Germinal center (tissue), 1 donor: ENCODE data around the gene LRRC36.
"Not testable (repeated sequence)": the region's sequence is repeated elsewhere in the genome, so short reads cannot be mapped to it uniquely, and the experiment has no call there.

Experiments
- DNase-seq: peaks from one replicate; pipeline ENCODE4 v3.0.0; 2012; ENCODE audit warnings: mixed read lengths, low spot score

The LRRC36 gene

GRCh38 chr16:67403976-67404555, 77.5 kb downstream of the LRRC36 start:
- DNase-seq, result no peak

GRCh38 chr16:67404740-67405226, 78.2 kb downstream of the LRRC36 start:
- no peak for DNase-seq

DNA sequence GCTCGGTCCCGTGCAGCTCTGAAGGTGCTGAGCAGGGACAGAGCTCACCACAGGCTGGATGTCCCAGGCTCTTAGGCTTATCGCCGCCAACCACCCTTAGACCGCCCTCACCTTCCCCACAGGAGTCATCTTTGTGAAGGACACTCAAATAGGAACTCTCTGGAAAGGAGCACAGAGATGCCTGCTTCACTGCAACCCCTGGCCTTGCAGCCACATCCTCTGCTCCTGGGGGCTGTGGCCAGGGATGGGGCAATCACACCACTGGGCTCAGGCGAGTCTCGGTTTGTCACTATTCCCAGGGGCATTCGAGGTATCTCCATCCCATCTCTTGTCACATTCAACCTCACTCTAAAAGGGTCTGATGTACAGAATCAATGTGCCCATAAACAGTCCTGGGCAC, 78.7 kb downstream of the LRRC36 start:
- DNase-seq, result no peak

DNA sequence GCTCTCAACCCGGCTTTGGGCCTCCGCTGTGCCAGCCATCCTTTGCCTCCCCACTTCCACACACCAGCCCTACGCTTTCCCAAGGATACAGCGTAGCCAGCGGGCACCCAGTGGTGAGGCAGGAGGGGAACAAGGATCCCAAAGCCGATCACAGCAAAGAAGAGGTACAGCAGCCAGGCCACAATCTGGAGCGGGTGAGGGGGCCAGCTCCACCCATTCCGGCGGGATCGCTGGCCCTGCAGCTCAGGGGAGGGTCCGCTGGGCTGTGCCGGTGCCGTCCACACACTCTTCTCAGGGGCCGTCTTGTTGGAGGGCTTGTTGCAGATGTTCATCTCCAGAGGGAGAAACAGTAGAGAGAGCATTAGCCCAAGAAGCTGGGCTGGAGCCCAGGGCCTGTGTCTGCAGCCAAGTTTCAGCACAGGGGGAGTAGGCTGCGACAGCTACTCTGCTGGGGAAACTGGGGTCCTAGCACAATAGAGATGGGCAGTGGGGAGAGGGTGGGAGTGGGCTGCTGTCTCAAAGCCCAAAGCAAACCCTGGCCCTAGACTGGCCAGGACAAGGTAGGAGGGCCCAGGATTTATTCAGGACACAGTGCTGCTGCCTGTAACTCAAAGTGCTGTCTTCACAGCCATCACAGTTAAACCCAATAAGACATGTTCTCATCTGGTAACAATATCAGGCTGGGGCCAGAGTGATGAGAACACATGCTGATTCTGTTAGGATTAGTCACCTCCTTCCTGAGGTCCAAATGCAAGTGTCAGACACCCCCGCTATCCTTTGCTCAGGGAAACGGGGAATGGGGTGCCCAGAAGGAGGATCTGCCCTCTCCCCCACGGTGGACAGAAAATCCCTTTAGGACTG, 79.7 kb downstream of the LRRC36 start:
- DNase-seq, result no peak

DNA sequence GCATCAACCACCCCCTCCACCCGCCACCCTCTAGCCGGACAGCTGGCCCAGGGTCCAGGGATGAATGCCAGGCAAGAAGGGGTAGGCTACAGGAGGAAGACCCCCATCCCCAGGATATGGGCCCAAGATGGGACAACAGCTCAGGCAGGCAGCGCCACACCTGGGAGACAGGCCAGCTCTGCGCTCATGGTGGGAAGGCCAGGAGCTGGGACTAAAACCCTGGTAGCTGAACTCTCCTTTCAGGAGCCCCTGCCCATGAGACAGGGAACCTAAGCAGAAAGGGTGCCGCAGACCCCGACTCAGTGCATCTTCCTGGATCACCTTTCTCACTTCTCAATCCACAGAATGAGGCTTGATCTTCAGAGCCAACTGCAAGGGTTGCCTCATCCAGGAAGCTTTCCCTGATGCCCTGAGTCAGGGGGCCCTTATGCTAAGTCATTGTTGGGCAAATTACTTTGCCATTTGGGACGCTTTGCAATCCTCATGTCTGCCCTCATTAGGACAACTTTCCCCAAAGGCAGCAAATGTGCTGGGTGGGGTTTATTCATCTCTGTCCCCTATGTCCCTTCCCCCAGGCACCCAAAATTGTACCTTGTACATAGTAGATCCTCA, 80.7 kb downstream of the LRRC36 start:
- DNase-seq, result no peak

DNA sequence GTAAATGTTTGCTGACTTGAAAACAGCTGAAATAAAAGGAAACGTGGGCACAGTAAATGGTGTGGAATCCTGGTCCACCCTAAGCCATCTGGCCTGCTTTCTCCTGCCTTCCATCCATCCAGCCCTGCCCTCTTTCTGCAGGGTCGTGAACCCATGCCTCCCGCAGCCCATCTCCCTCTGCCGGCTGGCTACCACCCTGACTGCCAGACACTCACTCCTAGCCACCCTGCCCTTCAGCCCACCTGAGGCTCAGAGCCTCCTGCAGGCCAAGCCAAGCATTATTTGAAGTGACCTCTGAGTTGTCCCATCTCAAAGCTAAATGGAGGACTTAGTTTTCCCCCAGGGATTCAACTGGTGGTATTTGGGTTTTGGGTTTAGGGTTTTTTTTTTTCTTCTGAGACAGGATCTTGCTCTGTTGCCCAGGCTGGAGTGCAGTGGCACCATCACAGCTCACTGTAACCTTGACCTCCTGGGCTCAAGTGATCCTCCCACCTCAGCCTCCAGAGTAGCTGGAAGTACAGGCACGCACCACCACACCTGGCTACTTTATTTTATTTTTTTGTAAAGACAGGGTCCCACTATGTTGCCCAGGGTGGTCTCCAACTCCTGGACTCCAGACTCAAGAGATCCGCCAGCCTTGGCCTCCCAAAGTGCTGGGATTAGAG, 81.3 kb downstream of the LRRC36 start:
- no peak for DNase-seq

- DNase-seq, result no peak
These were observed 83.0 kb downstream of the LRRC36 start for GRCh38 chr16:67409631-67410030.

- no peak for DNase-seq
These were observed 84.7 kb downstream of the LRRC36 start for GRCh38 chr16:67411339-67411738.

- no peak for DNase-seq
These were observed 85.7 kb downstream of the LRRC36 start for GRCh38 chr16:67412294-67412693.

DNA sequence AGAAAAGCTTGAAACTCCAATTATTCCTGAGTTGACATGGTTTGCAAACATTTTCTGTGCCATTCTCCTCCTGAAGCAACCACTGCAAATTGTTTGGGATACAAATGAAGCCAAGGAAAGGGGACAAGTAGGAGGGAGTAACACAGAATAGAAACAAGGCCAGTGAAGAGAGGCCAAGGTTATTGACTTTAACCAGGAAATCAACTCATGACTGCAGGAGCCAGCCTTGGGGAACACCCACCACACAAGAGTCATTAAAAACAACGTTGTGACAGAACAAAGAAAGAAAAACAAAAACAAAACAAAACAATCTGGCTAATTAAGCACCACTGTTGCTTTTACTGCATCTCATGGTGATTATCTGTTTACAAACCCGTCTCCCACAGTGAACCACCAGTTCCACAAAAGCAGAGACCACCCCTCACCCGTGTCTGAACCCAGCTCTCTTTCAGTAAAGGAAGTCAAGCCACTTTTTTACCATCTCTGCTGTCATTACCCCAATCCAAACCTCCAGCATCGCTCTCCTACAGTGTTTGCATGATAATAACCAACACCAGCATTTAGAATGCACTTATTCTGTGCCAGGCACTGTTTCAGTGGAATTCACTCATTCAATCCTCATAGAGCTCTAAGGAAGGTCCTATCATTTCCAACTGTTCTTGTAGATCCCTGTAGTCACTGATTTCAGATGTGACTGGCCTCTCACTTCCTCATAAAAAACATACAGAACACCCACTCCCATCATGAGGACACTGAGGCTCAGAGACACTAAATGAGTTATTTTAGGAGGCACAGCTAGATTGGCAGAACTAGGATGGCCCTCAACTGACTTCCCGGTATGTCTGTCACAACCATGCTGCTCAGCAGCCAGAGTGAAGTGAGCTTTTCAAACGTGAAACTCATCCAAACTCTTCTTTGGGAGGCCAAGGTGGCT, 87.6 kb downstream of the LRRC36 start:
- no peak for DNase-seq

DNA sequence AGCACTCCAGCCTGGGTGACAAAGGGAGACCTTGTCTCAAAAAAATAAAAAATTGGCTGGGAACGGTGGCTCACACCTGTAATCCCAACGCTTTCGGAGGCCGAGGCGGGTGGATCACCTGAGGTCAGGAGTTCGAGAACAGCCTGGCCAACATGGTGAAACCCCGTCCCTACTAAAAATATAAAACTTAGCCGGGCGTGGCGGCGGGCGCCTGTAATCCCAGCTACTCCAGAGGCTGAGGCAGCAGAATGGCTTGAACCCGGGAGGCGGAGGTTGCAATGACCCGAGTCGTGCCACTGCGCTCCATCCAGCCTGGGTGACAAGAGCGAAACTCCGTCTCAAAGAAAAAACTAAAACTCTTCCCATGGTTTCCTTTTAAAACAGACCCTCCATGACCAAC, 88.8 kb downstream of the LRRC36 start:
- DNase-seq, result not testable (repeated sequence)

- DNase-seq, result peak; percentile 62
These were observed 89.5 kb downstream of the LRRC36 start, which contains the start of gene ZDHHC1 for GRCh38 chr16:67415872-67416793. Gene ZDHHC1, minus strand, starts transcription at chr16:67416477. Its CDS starts 8,702 bp downstream, at chr16:67407775.

DNA sequence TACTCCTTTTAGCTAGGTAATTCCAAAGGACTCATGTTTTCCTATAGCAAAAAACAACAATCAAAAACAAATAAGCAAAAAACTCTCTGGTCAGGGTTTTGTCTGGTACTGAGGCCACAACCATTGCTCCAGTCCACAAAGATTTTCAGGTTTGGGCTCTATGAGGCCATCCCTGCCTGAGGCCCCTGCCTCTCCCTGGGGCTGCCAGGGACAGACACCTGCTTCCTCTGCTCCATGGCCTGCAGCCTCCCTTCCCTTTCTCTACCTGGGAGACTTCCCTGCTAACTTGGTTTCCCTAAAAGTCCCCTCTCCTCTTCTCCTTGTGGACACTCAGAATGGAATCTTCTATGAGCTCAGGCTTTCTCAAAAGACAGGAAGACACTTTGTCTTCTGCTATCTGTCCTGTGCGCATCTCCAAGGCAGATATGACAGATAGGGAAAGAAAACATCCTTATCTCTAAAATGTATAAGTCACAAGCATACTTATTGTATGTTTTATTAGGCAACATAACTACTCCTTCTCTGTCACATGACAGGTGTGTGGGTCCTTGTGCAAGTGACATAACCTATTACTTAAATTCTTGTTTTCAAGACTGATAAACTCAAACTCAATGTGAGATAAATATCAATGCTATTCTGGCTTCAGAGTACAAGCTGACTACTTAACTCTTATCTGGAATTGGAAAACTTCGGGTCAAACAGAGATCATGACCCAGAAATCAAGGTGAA, 90.9 kb downstream of the LRRC36 start:
- no peak for DNase-seq

GRCh38 chr16:67419502-67419901, 92.9 kb downstream of the LRRC36 start:
- DNase-seq, result no peak

GRCh38 chr16:67419931-67420330, 93.3 kb downstream of the LRRC36 start:
- DNase-seq, result no peak

- DNase-seq, result no peak
These were observed 94.4 kb downstream of the LRRC36 start for GRCh38 chr16:67421030-67421429.

- no peak for DNase-seq
These were observed 96.4 kb downstream of the LRRC36 start for GRCh38 chr16:67423015-67423414.

GRCh38 chr16:67423611-67424260, 97.1 kb downstream of the LRRC36 start:
- no peak for DNase-seq

DNA sequence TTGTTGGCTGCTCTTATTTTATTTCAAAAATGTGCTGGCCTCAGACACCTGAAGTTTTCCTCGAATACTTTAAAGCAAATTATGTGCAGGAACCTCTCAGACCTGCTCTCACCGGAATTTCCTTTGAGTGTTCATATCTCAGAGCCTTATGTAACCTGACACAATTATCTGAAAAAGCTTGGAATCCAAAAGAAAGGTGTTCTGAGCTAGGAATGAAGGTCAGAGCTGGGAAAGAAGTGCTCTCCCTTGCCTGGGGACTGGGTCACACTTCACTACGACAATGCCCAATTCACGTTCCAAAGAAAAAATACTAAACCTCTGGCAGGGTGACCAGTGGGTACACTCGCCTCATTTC, 97.6 kb downstream of the LRRC36 start:
- DNase-seq, result no peak
